ENCODE data around the gene NDNF.

GRCh38 chr4:121061861-121062260 lies 10.5 kb downstream of the NDNF start:
- TF ChIP-seq POLR2AphosphoS5 (IDR thresholded peaks at IDR 0.05): no peak
- TF ChIP-seq POLR2A (IDR thresholded peaks at IDR 0.05): no peak
- no peak for TF ChIP-seq CTCF (IDR thresholded peaks at IDR 0.05)
